Right ventricle myocardium inferior (tissue), 1 donor: ENCODE results near the gene APOBEC3G. TPM values are rescaled to one million over a fixed set of nuclear protein-coding genes. Genes with fewer than 3 reads are reported as not detected.
A peak's percentile ranks its signal among the peaks of the same experiment; 100 is the strongest.

Experiments used
- ATAC-seq: fragments of 200-7000 bp; cut with Tn5 transposase; one replicate; pipeline ENCODE4 v1.9.1; 2020; ENCODE audit warnings: mild to moderate bottlenecking, moderate library complexity
- DNase-seq: peaks from one replicate; pipeline ENCODE4 v3.0.0; 2021; ENCODE audit errors: missing footprints
- intact Hi-C: fragments of 100-400 bp; cut with DNase I; formaldehyde crosslinking; loops from one replicate; pipeline ENCODE4 v1.11.0; 2022
- total RNA-seq: library from RNA; stranded (reverse); fragmentation: NEBNext Ultra II Directional; extraction: Animal tissue kit (Norgen Biotek cat#: 25700); gene quantifications from one replicate; pipeline ENCODE4 v1.2.1, GENCODE V29; 2021
- donor health status: DM: no; HTN: yes; CAD: no; lungs with severe emphysema.

The APOBEC3G gene
- total RNA-seq, 1 donor from 2014 or later = 3.3 TPM

DNA sequence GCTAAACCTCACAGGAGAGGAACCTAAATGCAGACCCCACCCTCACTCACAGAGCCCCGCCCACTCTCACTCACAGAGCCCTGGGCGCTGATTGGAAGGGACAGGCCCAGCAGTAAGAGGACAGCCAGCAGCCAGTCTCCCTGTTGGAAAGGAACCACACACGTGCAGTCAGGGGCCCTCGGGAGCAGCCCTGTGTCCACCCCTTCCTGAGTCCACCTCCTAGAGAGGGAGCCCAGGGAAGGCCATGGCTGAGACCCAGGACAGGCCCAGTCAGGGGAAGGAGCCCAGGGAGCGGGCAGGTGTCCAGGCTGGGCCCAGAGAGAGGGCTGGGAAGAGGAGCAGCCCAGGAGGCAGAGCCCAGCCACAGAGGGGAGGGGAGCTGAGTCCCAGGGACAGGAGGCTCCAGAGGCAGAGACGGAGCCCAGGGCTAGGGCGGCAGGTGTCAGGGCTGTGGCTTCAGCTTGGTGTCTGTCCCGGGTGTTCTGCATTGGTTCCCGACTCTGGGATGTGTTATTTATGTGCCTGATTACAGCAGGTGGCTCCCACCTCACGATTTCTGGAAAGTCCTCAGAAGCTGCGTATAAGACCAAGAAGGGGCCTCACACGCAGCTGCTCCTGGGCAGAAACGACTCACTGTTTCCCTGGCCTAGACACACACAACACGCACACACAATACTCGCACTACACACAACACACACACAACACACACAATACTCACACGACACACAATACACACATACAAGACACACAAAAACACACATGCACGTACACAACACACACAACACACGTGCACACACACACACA is 11.0 kb downstream of the APOBEC3G start:
- DNase-seq (no peak), ATAC-seq (peak; percentile 65)
- intact Hi-C loops = no loop called here

DNA sequence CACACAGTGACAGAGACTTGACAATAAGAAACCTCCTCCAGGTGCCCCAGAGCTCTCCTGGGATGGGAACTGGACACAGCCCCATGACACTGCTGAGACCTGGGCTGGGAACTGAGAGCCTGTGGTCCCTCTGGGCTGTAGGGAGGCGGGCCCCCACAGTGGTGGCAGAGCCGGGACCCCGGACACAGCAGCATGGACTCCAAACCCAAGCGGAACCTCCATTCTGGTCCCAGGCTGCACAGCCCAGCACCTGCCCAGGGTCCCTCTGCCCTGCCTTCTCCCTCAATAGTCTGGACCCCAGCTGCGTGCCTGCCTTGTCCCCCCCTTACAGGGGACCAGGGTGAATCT is 11.6 kb downstream of the APOBEC3G start:
- peak; percentile 30 for ATAC-seq
- no peak for DNase-seq
- intact Hi-C loops = no loop called here

DNA sequence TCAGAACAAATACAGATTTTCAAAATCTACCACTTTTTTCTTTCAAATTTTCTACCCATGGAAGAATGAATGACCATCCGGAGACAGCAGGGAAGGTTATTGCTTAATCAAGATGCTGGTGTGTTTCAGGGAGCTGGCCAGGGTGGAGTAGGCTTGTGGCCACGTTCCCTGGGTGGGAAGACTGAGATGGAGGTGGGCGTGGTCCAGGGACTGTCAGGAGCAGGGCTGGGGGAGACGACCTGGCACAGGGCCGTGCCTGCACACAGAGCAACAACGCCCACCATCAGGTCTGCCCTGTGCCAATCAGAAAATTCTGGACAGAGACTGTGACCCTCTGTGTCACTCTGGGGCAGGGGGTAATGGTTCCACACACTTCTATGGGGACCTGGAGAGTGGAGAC is 12.9 kb downstream of the APOBEC3G start:
- DNase-seq (no peak), ATAC-seq (no peak)
- intact Hi-C loops = no loop called here

DNA sequence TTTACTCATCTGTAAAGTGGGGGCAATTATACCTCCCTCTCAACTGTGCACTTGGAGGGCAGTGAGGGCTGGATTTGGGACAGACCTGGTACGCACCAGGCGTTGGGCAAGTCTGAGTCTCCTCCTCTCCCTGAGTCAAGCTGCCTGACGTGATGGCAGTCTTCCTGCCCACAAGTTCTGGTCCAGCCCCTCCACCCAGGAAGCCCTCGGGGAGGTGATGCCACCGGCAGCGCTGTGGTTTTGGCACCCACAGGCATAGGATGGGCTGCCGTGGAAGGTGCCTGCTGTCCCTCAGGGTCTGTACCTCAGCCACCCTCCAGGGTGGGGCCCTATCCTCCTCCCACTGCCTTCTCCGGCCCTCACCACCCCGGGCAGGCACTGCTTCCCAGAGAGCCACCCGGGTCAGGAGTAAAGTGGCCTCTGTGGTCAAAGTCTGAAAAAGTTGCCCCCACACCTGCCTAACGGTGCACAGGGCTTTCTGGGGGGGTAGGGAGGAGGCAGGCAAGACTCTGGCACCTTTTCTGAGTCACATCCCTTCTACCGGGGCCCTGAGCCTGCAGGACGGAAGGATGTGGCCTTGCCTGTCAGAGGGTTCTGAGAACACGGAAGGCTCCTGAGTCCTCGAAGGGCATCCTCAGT is 13.5 kb downstream of the APOBEC3G start:
- DNase-seq (no peak), ATAC-seq (no peak)
- intact Hi-C loops = no loop called here

DNA sequence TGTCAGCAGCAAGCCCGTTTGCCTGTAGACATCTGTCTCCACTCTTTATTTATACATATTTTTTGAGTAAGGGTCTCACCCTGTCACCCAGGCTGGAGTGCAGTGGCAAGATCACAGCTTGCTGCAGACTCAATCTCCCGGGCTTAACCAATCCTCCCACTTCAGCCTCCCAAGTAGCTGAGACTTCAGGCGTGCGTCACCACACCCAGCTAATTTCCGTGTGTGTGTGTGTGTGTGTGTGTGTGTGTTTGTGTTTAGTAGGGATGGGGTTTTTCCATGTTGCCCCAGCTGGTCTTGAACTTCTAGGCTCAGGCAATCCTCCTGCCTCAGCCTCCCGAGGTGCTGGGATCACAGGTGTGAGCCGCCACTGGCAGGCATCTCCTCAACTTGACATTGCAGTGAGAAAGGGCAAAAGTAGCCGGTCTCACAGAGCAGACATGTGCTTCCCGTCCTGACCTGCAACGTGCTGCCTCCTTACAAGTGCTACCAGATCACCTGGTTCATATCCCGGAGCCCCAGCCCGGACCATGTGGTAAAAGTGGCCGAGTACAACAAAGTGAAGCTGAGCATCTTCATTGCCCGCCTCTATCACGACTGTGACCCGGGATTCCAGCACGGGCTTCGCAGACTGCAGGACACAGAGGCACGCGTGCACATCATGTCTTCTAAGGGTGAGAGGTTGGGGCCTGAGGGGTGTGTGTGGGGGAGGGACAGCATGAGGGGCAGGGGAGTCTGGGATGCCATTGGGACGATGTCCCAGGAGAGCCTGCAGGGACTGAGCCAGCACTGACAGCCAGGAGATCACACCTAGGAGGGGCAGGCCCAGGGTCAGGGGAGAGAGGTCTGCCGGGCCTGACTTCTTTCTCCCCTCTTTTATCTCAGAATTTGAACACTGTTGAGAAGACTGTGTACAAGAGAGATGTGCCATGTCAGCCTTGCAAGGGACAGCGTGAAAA is 14.3 kb downstream of the APOBEC3G start:
- no peak for ATAC-seq
- no peak for DNase-seq
- intact Hi-C loops = no loop called here

DNA sequence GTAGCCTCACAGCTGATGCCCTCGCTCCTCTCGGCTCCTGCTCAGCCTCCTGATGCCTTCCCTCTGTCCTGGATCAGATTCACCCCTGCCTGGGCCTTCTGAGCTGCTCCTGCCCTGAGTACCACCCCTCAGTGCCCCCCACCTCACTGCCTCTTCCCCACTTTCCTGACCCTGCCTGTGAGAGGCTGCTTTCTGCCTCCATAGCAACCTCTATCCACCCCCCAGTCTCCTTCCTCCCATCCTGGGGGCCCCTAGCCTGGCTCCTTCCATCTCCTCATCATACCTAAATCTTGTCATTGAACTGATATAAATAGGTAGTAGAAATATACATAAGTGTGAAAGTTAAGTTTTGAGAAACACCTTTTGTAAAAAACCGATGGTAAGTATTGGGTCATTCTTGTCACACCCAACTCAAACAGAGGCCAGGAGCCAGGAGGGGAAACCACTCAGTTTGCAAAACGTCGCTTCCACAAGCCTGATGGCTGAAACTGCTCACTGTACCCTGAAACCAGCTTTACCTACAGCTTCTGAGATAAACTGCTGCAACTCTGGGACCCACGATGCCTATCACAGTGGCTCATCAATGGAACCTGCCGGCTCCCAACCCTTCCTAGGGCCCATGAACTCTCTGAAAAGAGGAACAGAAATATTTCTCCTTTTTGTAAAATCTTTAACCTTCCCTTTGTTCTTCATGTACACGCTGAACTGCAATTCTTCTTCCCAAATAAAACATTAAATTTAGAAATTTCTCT is 15.2 kb downstream of the APOBEC3G start:
- intact Hi-C loops = no loop called here
- DNase-seq (no peak), ATAC-seq (no peak)

DNA sequence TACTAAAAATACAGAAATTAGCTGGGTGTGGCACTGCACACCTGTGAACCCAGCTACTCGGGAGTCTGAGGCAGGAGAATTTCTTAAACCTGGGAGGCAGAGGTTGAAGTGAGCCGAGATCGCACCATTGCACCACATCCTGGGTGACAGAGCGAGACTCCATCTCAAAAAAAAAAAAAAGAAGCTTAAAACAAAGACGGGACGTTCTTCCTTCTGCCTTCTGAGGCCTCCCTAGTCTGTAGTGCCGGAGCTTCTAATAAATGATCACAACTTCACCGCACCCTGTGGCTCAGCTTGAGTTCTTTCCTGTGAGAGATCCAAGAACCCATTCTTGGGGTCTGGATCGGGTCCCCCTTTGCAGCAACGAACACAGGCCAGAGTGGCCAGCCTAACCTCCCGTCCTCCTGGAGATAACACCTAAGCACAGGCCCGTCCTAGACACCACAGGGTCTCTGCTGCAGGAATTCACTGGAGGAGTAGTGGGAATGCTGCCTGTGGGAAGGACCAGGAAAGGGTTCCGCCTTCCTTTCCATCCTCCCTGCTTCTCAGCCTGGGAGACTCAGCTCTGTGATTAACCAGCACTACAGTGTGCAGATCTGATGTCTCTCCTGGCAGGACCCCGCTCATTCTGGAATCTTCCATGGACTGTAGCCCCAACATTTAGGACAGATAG is 17.8 kb downstream of the APOBEC3G start:
- intact Hi-C loops = no loop called here
- DNase-seq (no peak), ATAC-seq (no peak)

DNA sequence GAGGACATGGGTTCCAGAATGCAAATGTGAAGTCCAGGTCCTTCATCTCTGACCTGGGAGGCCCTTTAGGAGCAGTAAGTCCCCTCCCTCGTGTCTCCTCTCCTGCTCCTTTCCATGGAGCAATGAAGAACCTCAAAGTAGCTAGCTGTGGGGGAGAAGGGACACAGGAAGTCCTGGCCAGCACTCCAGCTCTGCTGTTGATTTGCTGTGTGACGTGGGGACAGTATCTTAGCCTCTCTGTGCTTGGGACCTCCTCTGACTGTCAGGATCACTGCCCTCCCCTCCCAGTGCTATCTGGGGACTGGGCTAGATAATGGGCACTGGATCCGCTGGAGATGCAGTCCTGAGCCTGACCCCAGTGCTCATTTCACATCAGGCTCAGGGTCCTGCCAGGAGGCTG is 18.9 kb downstream of the APOBEC3G start:
- no peak for DNase-seq
- no peak for ATAC-seq
- intact Hi-C loops = no loop called here

DNA sequence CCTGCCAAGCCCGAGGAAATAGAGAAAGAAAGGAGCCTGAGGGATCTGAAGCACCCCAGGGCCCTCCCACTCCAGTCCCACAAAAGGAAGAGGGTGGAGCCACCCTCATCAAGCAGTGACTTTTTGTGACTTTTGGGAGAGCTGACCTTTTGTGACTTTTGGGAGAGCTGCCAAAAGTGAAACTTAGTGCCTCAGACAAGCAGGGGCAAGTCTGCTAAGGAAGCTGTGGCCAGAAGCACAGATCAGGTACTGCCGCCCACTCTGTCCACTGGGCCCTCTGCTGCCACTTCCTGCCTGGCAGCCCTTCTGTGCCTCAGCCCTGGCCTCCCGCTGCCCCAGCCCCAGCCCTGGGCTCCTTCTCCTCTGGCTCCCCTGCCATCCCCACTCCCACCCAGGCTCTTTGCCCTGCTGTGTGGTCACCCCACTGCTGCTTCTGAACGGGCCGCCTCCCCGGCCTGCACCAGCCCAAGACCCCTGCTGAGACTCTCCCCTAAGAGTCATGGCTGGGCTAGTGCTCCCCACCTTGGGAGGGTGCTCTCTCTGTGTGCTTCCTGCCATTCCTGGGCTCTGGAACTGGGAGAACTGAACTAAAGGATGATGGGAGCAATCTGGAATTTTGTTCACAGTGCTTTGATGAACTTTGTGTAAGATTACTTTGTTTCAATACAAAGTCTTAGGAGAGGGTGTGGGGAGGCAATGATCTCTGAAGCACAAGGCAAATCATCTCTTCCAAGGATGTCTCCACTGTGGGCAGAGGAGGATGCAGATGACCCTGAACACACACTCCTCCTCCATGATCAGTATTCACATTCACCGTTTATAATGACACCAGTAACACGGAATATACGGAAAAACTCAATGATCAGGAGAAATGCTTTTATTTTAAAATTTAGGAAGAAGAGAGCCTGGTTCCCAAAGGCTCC is 20.3 kb downstream of the APOBEC3G start, which contains the start of gene APOBEC3H:
TSS of gene APOBEC3H (plus strand) at position 147 of the 923 bp plus-strand sequence. CDS start 3,035 bp downstream, outside the sequence.
- ATAC-seq (peak; percentile 53), DNase-seq (no peak)
- intact Hi-C loops = no loop called here

DNA sequence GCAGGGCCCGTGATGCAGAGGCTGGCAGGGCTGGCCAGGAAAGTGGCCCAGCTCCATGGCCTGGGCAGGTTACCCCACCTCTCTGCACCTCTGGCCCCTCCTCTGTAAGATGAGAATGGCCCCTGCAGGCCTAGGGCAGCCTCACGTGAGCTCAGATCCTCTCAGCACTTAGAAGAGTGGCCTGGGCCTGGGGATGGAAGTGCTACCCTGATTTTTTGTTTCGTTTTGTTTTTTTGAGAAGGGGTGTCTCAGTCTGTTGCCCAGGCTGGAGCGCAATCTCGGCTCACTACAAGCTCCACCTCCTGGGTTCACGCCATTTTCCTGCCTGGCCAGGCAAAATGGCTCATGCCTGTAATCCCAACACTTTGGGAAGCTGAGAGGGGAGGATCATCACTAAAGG is 21.0 kb downstream of the APOBEC3G start:
- ATAC-seq (no peak), DNase-seq (no peak)
- intact Hi-C loops = no loop called here

DNA sequence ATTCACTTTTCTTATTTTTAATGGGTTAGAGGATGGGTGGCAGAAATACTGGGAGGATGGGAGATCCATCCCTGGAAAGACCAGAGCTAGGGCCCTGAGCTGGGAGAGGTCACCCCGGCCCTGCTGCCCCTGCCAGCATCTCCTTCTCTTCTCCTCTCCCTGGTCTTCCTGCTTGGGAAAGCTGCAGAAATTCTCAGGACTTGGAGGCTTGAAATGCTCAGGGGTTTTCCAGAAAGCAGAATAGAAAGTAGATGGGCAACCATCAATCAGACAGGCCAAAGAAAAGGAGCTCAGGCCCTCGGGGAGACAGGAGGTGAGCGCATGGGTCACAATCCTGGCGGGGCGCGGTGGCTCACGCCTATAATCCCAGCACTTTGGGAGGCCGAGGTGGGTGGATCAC is 21.5 kb downstream of the APOBEC3G start:
- no peak for DNase-seq

DNA sequence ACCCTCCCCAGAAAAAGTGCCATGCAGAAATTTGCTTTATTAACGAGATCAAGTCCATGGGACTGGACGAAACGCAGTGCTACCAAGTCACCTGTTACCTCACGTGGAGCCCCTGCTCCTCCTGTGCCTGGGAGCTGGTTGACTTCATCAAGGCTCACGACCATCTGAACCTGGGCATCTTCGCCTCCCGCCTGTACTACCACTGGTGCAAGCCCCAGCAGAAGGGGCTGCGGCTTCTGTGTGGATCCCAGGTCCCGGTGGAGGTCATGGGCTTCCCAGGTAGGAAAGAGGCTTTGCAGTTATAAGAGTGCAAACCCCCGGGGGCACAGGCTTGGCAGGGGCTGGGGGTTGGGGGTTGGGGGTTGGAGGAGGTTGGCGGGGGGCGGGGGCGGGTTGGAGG is 24.2 kb downstream of the APOBEC3G start:
- no peak for DNase-seq
- intact Hi-C loops = no loop called here
- no peak for ATAC-seq

More for the DNA sequence above, 21.5 kb downstream of the APOBEC3G start:
- ATAC-seq = no peak
- intact Hi-C loops = no loop called here

DNA sequence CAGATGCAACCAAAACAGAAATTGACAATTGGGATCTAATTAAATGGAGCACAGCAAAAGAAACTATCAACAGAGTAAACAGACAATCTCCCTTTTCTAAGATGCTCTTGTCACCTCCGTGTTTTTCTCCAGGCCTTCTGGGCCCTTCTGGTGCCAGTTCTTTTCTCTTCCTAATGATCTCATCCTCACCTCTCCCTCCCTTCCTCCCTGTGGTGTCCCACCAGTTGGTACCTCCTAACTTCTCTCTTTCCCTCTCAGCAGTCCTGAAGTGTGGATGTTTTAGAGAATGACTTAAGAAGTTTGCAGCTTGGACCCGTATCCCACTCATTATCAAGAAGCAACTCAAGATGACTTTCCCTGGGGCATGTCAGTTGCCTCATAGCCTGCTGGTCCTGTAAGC is 26.4 kb downstream of the APOBEC3G start:
- intact Hi-C loops = no loop called here
- ATAC-seq = no peak
- no peak for DNase-seq

DNA sequence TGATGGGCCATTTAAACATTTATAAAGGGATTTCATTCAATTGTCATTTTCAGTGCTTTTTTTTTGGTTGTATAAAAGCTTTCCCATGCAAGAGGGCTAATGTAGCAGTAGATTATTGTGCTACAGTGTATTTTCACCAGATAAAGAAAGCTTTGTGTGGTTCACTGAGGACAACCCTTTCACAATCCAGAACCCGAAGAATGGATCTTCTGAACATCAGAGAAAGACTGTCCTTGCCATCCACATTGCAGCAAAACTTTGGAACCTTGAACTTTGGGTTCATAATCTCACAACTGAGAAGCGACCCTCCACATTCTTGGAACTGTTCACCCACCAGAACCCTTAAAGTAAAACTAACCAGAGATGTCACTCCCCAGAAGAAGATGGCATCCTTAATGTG is 29.3 kb downstream of the APOBEC3G start:
- intact Hi-C loops = no loop called here
- no peak for ATAC-seq
- no peak for DNase-seq

DNA sequence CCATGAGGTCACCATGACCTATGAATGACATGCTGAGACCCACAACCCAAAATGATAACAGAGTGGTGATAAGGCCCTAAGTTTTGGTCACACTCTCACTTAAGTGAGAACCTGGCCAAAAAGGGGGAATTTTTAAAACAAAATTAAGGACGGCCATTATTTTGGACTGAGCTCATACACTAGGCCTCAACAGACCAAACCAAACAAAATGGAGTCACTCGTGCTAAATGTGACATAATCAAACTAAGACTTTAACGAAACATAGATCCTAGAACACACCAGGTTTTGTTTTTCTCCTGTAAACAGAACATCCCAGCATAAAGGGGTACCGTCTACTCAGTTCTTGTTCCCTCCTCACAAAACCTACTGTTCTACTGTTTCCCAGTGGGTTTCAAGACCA is 31.4 kb downstream of the APOBEC3G start:
- ATAC-seq = no peak
- DNase-seq = no peak
- intact Hi-C loops = no loop called here

DNA sequence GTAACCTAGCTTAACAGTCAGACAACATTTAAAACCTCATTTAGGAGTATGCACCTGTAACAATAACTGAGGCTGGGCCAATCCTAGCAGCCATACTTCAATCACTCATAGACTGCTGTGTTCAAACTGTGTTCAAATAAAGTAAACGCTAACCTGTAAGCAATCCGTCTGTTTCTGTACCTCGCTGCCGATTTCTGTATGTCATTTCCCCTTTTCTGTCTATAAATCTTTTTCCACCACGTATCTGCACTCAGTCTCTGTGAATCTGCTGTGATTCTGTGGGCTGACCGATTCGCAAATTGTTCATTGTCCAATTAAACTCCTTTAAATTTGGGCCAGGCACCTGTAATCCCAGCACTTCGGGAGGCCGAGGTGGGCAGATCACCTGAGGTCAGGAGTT is 32.3 kb downstream of the APOBEC3G start:
- intact Hi-C loops = no loop called here
- ATAC-seq (no peak), DNase-seq (no peak)
